Measurements from ENCODE around the gene THEM4.

Gene THEM4

GRCh38 chr1:151909167-151910149 is at the start of gene THEM4:
TSS of gene THEM4 (minus strand) at chr1:151909511. CDS start at chr1:151909458, 53 bp downstream.
- peak; percentile 91 for DNase-seq

GRCh38 chr1:151958959-151959358 is 49.6 kb upstream of the THEM4 start:
- no peak for DNase-seq

- no peak for DNase-seq
Observed at GRCh38 chr1:151956957-151957497, 47.7 kb upstream of the THEM4 start.

GRCh38 chr1:151953409-151954094 is 44.2 kb upstream of the THEM4 start:
- DNase-seq, result no peak

- DNase-seq, result no peak
Observed at GRCh38 chr1:151952811-151953210, 43.5 kb upstream of the THEM4 start.

GRCh38 chr1:151949371-151950193 is 40.3 kb upstream of the THEM4 start:
- no peak for DNase-seq

GRCh38 chr1:151948506-151948905 is 39.2 kb upstream of the THEM4 start:
- no peak for DNase-seq

GRCh38 chr1:151947140-151947539 is 37.8 kb upstream of the THEM4 start:
- DNase-seq, result no peak

- peak; percentile 24 for DNase-seq
Observed at GRCh38 chr1:151945725-151946722, 36.7 kb upstream of the THEM4 start.

- no peak for DNase-seq
Observed at GRCh38 chr1:151944857-151945575, 35.7 kb upstream of the THEM4 start.

GRCh38 chr1:151944126-151944856 is 35.0 kb upstream of the THEM4 start:
- DNase-seq, result no peak

GRCh38 chr1:151943591-151943990 is 34.3 kb upstream of the THEM4 start:
- no peak for DNase-seq

- no peak for DNase-seq
Observed at GRCh38 chr1:151942882-151943281, 33.6 kb upstream of the THEM4 start.

- DNase-seq, result no peak
Observed at GRCh38 chr1:151940541-151940940, 31.2 kb upstream of the THEM4 start.

- no peak for DNase-seq
Observed at GRCh38 chr1:151939779-151940178, 30.5 kb upstream of the THEM4 start.

- DNase-seq, result no peak
Observed at GRCh38 chr1:151939141-151939540, 29.8 kb upstream of the THEM4 start.

GRCh38 chr1:151936653-151937052 is 27.3 kb upstream of the THEM4 start:
- no peak for DNase-seq

- no peak for DNase-seq
Observed at GRCh38 chr1:151935894-151936602, 26.7 kb upstream of the THEM4 start.

- DNase-seq, result no peak
Observed at GRCh38 chr1:151935154-151935553, 25.8 kb upstream of the THEM4 start.
